ENCODE data around the gene INVS.

DNA sequence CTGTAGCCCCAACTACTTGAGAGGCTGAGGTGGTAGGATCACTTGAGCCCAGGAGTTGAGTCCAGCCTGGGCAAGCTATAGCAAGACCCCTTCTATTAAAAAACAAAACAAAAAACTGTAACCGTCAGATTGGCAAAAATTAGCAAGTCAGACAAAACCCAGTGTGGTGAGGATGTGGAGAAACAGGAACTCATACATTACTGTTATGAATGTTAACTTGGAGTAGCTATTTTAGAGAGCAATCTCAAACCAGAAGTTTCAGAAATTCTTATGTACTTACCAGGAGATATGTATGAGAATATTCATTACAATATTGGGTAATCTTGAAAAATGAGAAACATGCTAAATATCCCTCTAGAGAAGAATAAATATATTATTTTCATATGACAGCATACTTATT lies 120.3 kb downstream of the INVS start:
- TF ChIP-seq, protein P1, sequence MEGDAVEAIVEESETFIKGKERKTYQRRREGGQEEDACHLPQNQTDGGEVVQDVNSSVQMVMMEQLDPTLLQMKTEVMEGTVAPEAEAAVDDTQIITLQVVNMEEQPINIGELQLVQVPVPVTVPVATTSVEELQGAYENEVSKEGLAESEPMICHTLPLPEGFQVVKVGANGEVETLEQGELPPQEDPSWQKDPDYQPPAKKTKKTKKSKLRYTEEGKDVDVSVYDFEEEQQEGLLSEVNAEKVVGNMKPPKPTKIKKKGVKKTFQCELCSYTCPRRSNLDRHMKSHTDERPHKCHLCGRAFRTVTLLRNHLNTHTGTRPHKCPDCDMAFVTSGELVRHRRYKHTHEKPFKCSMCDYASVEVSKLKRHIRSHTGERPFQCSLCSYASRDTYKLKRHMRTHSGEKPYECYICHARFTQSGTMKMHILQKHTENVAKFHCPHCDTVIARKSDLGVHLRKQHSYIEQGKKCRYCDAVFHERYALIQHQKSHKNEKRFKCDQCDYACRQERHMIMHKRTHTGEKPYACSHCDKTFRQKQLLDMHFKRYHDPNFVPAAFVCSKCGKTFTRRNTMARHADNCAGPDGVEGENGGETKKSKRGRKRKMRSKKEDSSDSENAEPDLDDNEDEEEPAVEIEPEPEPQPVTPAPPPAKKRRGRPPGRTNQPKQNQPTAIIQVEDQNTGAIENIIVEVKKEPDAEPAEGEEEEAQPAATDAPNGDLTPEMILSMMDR (IDR thresholded peaks at IDR 0.05; ENCODE audit: low read length): no peak
- TF ChIP-seq EZH2 (optimal IDR thresholded peaks at IDR 0.05; ENCODE audit: low read depth, low read length): no peak
- TF ChIP-seq EZH2phosphoT487 (IDR thresholded peaks at IDR 0.05; ENCODE audit: low read length): no peak
